Activated CD4-positive, alpha-beta T cell treated with anti-CD3 and anti-CD28 coated beads for 36 hours (primary cell): ENCODE results near the gene ADAMTSL3. TPM values are rescaled to one million over a fixed set of nuclear protein-coding genes. Genes with fewer than 3 reads are reported as not detected.
"Not testable (repeated sequence)": the region's sequence is repeated elsewhere in the genome, so short reads cannot be mapped to it uniquely, and the experiment has no call there.

Experiments used
- ATAC-seq: fragments of 200-7000 bp; cut with Tn5 transposase; one replicate; pipeline ENCODE4 v1.10.0; 2021; ENCODE audit warnings: mild to moderate bottlenecking, moderate library complexity
- CTCF ChIA-PET: fragments of 350-600 bp; sonication (Branson Sonifier 250); formaldehyde crosslinking; loops from one replicate; lab custom pipeline; 2021; ENCODE audit warnings: antibody characterized with exemption; lab: Charles Lee
- POLR2A ChIA-PET: fragments of 350-600 bp; sonication (Branson Sonifier 250); formaldehyde crosslinking; loops from one replicate; lab custom pipeline; 2021; ENCODE audit warnings: antibody characterized with exemption, inconsistent platforms; lab: Charles Lee
- DNase-seq: peaks from one replicate; pipeline ENCODE4 v3.0.0-alpha.2; 2020
- H3K27ac Mint-ChIP-seq: one replicate; pipeline ENCODE4 v1.8.0; 2021; ENCODE audit warnings: mixed read lengths
- H3K27me3 Mint-ChIP-seq: one replicate; pipeline ENCODE4 v1.8.0; 2021; ENCODE audit warnings: mixed read lengths
- H3K36me3 Mint-ChIP-seq: one replicate; pipeline ENCODE4 v1.8.0; 2021; ENCODE audit warnings: low read depth, mixed read lengths
- H3K4me1 Mint-ChIP-seq: one replicate; pipeline ENCODE4 v1.8.0; 2021; ENCODE audit warnings: mixed read lengths
- H3K4me3 Mint-ChIP-seq: one replicate; pipeline ENCODE4 v1.8.0; 2021; ENCODE audit warnings: mild to moderate bottlenecking, moderate library complexity, mixed read lengths
- H3K9me3 Mint-ChIP-seq: one replicate; pipeline ENCODE4 v1.8.0; 2021; ENCODE audit warnings: low read depth, mixed read lengths
- intact Hi-C, 2 experiments: fragments of 100-400 bp; cut with DNase I in 1 of 2; cut with micrococcal nuclease in 1 of 2; formaldehyde crosslinking; loops; one replicate each; pipeline versions ENCODE4 v1.14.2 to v1.15.1; 2022 to 2024; cut with DNase I, micrococcal nuclease
- total RNA-seq, 2 experiments: library from RNA; stranded (reverse); gene quantifications; one replicate each; pipeline ENCODE4 v1.2.3, GENCODE V29; 2021

The ADAMTSL3 gene
- total RNA-seq, 2 experiments from 2014 or later: not detected

GRCh38 chr15:83943043-83943442 is 289.1 kb downstream of the ADAMTSL3 start:
- DNase-seq (no peak), ATAC-seq (no peak)
- Mint-ChIP-seq H3K4me1 (no peaks in the 10 kb centered on the region), H3K36me3 (no peaks in the 10 kb centered on the region), H3K4me3 (no peak overlapping the region), H3K9me3 (no peaks in the 10 kb centered on the region), H3K27ac (no peak overlapping the region), H3K27me3 (peaks cover 3% of the 10 kb centered on the region)
- intact Hi-C loops: no loop called here
- CTCF ChIA-PET: no interaction called here
- POLR2A ChIA-PET: no interaction called here

DNA sequence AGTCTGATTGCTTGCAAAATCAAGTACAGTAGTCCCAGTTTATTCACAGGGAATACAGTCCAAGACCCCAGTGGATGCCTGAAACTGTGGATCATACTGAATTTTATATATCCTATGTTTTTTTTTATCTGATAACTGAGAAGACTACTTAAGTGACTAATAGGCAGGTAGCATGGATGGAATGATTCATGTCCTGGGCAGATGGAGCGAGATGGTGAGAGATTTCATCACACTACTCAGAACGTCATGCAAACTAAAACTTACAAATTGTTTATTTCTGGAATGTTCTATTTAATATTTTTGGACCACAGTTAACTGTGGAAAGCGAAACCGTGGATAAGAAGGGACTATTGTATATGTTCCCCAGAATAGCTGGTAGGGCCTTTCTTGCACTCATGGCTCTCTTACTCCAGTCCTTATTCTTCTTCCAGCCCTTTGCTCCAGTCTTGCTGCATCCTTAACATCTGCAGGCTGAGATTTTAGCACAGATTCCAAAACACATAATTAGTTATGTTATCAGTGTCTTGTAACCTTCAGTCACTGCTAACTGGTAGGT is 290.0 kb downstream of the ADAMTSL3 start:
- POLR2A ChIA-PET: no interaction called here
- H3K4me1 Mint-ChIP-seq: no peaks in the 10 kb centered on the region
- intact Hi-C loops: no loop called here
- H3K9me3 Mint-ChIP-seq: no peaks in the 10 kb centered on the region
- no peak for DNase-seq
- no peak for ATAC-seq
- no peaks in the 10 kb centered on the region for H3K36me3 Mint-ChIP-seq
- no peak overlapping the region for H3K4me3 Mint-ChIP-seq
- CTCF ChIA-PET: no interaction called here
- H3K27me3 Mint-ChIP-seq: peaks cover 3% of the 10 kb centered on the region
- H3K27ac Mint-ChIP-seq: no peak overlapping the region

DNA sequence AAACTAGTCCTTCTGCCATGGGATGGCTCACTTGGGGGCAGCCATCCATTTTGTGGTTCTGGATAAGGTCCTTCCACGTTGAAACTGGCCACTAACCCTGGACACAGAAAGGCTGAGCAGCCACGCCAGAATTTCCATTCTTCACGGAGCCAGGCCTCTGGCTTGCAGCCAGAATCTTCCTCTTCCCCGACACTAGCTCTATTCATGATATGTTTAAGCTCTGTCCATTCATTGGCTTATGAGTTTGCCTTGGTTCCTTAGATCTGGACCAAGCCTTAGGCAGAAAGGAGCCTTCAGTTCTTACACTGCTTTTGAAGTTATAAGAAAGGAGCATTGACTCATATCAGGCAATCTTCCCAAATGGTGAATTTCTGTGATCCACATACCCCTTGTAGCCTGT is 293.2 kb downstream of the ADAMTSL3 start:
- no peak for DNase-seq
- intact Hi-C loops: no loop called here
- no peak for ATAC-seq
- no peak overlapping the region for H3K4me3 Mint-ChIP-seq
- CTCF ChIA-PET: no interaction called here
- H3K4me1 Mint-ChIP-seq: no peaks in the 10 kb centered on the region
- H3K27me3 Mint-ChIP-seq: peaks cover 8% of the 10 kb centered on the region
- POLR2A ChIA-PET: no interaction called here
- no peaks in the 10 kb centered on the region for H3K9me3 Mint-ChIP-seq
- H3K36me3 Mint-ChIP-seq: no peaks in the 10 kb centered on the region
- H3K27ac Mint-ChIP-seq: no peak overlapping the region

GRCh38 chr15:83954506-83954905 is 300.6 kb downstream of the ADAMTSL3 start:
- DNase-seq: no peak
- no peaks in the 10 kb centered on the region for H3K9me3 Mint-ChIP-seq
- no peak overlapping the region for H3K4me3 Mint-ChIP-seq
- H3K27me3 Mint-ChIP-seq: peaks cover 8% of the 10 kb centered on the region
- ChIA-PET POLR2A (no interaction called here), CTCF (no interaction called here)
- H3K4me1 Mint-ChIP-seq: no peaks in the 10 kb centered on the region
- no peak for ATAC-seq
- no peaks in the 10 kb centered on the region for H3K36me3 Mint-ChIP-seq
- no peak overlapping the region for H3K27ac Mint-ChIP-seq
- intact Hi-C loops: no loop called here

DNA sequence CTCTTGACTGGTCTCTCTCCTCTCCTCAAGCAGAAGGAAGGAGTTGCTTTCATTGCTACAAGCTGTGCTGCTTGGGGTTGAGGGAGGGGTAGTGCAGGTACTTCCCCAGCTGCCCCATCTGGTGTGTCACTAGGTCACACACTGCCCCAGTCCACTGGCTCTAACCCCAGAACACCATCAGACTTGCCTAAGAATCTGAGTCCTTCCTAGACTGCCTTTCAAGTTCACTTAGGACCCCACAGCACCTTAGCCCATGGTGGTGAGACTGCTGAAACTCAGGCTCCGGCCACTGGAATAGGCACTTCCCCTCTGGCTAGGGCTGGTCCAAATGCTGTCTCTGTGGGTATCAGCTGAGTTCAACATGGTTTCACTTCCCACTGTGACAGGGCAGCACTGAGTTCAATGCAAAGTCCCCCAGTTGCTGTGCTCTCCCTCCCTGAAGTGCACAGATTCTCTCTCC is 301.9 kb downstream of the ADAMTSL3 start:
- DNase-seq (no peak), ATAC-seq (no peak)
- intact Hi-C loops: no loop called here
- Mint-ChIP-seq H3K36me3 (no peaks in the 10 kb centered on the region), H3K9me3 (no peaks in the 10 kb centered on the region), H3K4me1 (no peaks in the 10 kb centered on the region), H3K27me3 (peaks cover 8% of the 10 kb centered on the region), H3K4me3 (no peak overlapping the region), H3K27ac (no peak overlapping the region)
- CTCF ChIA-PET: no interaction called here
- POLR2A ChIA-PET: no interaction called here

DNA sequence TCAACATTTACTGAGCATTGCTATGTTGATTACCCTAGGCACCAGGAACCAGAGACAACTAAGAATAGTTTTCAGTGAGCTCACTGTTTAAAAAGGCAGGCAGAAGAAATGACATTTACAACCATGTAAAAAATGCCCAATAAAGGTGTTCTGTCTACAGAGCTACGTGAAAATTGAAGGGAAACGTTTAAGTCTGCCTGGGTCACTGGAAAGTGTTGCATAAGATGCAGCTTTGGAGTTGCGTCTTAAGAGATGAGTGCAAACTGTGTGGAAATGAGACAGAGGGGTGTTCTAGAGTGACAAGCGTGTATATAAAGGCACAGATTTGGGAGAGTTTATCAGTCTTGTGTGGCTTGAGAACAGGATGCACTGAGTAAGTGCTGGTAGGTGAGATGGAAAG is 303.0 kb downstream of the ADAMTSL3 start:
- no peak overlapping the region for H3K27ac Mint-ChIP-seq
- CTCF ChIA-PET: no interaction called here
- peaks cover 4% of the 10 kb centered on the region for H3K27me3 Mint-ChIP-seq
- no peaks in the 10 kb centered on the region for H3K4me1 Mint-ChIP-seq
- no peaks in the 10 kb centered on the region for H3K36me3 Mint-ChIP-seq
- DNase-seq (no peak), ATAC-seq (no peak)
- POLR2A ChIA-PET: no interaction called here
- intact Hi-C loops: no loop called here
- no peaks in the 10 kb centered on the region for H3K9me3 Mint-ChIP-seq
- H3K4me3 Mint-ChIP-seq: no peak overlapping the region

DNA sequence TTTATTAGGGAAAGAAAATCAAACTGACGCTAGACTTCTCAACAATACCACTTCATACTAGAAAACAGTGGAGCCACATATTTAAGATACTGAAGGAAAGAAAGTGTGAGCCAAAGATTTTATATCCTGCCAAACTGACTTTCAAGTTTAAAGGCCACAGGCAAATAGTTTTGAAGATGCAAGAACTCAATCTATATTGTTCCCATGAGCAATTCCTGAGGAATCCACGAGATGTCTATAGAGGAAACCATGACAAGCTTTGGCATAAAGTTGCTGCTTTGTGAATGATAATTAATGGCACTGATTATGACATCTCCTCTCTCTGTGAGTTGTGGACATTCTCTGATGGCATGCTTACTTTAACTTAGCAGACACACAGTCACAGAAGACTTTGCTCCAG is 305.6 kb downstream of the ADAMTSL3 start:
- ChIA-PET CTCF (interaction anchor here (0.7 kb wide), 1 partner anchor 194 kb away, joined by 3 read pairs; no protein-coding TSS in a partner anchor), POLR2A (no interaction called here)
- H3K27ac Mint-ChIP-seq: no peak overlapping the region
- H3K9me3 Mint-ChIP-seq: peaks cover 3% of the 10 kb centered on the region
- no peaks in the 10 kb centered on the region for H3K4me1 Mint-ChIP-seq
- no peaks in the 10 kb centered on the region for H3K36me3 Mint-ChIP-seq
- ATAC-seq: no peak
- DNase-seq: no peak
- H3K27me3 Mint-ChIP-seq: peaks cover 2% of the 10 kb centered on the region
- intact Hi-C loops: no loop called here
- H3K4me3 Mint-ChIP-seq: no peak overlapping the region

DNA sequence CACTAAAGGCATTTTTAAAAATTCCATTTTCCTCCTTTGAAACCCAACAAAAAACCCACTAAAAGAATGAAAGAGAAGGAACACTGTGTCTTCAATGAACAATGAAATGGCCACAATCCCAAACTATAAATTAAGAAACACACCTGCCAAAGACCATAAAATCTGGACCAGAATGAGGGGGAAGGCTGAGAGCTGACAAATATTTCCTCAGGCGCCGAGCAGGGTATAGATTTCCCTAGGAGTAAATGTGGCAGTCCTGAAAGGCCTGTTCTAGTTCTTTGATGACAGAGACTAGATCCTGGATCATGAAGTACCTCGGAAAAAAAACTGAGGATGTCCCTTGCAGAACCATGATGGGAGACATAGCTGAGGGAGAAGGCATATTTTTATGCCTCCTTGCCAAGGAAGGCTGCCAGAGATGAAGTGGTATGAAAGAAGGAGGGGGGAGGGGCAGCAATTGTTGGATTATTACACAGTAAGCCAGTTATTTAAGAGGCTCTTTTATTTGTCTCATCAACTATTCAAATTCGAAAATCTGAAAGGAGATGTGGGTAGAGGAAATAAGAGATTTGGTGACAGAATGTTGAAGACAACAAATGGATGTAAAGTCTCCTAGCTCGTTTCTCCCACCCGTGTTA is 306.4 kb downstream of the ADAMTSL3 start:
- H3K27me3 Mint-ChIP-seq: peaks cover 2% of the 10 kb centered on the region
- DNase-seq (no peak), ATAC-seq (no peak)
- ChIA-PET POLR2A (no interaction called here), CTCF (interaction anchor here (0.7 kb wide), 1 partner anchor 195 kb away, joined by 3 read pairs; no protein-coding TSS in a partner anchor)
- intact Hi-C loops: no loop called here
- H3K9me3 Mint-ChIP-seq: peaks cover 7% of the 10 kb centered on the region
- no peak overlapping the region for H3K27ac Mint-ChIP-seq
- no peak overlapping the region for H3K4me3 Mint-ChIP-seq
- H3K36me3 Mint-ChIP-seq: no peaks in the 10 kb centered on the region
- H3K4me1 Mint-ChIP-seq: no peaks in the 10 kb centered on the region

DNA sequence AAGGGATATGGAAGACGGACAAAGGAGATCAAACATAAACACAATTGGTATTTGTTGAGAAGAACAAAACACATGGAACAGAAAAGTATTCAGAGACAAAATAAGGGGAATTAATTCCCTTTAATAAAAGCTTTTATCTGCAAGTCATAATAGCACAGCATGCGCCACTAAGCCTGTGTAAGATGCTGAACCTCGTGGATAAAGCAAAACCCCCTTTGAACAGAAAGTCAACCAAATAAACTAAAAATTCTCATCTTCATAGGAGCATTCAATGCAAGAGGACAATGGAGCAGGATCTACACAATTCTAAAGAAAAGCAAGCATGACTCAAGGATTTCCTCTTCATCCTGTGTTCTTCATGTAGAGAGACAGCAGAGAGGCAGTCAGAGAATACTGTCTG is 307.4 kb downstream of the ADAMTSL3 start:
- Mint-ChIP-seq H3K27me3 (peaks cover 2% of the 10 kb centered on the region), H3K4me3 (no peak overlapping the region), H3K36me3 (no peaks in the 10 kb centered on the region), H3K9me3 (peaks cover 10% of the 10 kb centered on the region), H3K27ac (no peak overlapping the region), H3K4me1 (no peaks in the 10 kb centered on the region)
- ATAC-seq (no peak), DNase-seq (no peak)
- ChIA-PET CTCF (interaction anchor here (0.7 kb wide), 1 partner anchor 1344 kb away, joined by 3 read pairs; no protein-coding TSS in a partner anchor), POLR2A (no interaction called here)
- intact Hi-C loops: no loop called here

GRCh38 chr15:83964967-83965366 is 311.0 kb downstream of the ADAMTSL3 start:
- CTCF ChIA-PET, H3K27ac Mint-ChIP-seq, ATAC-seq, DNase-seq, H3K4me1 Mint-ChIP-seq, H3K4me3 Mint-ChIP-seq, H3K36me3 Mint-ChIP-seq, intact Hi-C loops, POLR2A ChIA-PET, H3K27me3 Mint-ChIP-seq: not testable (repeated sequence)
- peaks cover 12% of the 10 kb centered on the region for H3K9me3 Mint-ChIP-seq

DNA sequence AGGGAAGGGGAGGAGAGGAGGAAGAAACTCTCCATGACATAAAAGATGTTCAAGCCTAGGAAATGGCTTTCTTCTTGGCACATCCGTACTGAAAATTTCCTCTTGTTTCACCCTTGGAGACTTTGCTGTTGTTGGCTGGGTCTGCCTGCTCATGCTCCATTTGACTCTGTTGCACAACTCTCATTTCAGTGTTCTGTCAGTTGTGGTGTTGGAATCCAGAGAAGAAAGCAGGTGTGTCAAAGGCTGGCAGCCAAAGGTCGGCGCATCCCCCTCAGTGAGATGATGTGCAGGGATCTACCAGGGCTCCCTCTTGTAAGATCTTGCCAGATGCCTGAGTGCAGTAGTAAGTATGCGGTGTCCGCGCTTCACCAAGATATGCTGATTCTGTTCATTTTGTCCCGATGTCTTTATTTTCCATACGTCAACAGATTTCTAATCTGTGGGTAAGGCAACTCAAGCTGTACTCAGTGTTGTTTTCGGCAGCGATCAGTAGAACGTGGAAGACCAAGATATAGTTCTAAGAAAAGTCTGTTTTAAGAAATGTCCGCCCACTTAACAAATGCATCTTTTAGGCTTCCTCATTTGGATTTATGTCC is 316.5 kb downstream of the ADAMTSL3 start:
- no peak overlapping the region for H3K27ac Mint-ChIP-seq
- H3K9me3 Mint-ChIP-seq: peaks cover 9% of the 10 kb centered on the region
- H3K4me1 Mint-ChIP-seq: no peaks in the 10 kb centered on the region
- no peaks in the 10 kb centered on the region for H3K36me3 Mint-ChIP-seq
- CTCF ChIA-PET: no interaction called here
- peaks cover 3% of the 10 kb centered on the region for H3K27me3 Mint-ChIP-seq
- DNase-seq (no peak), ATAC-seq (no peak)
- POLR2A ChIA-PET: no interaction called here
- intact Hi-C loops: no loop called here
- no peak overlapping the region for H3K4me3 Mint-ChIP-seq

DNA sequence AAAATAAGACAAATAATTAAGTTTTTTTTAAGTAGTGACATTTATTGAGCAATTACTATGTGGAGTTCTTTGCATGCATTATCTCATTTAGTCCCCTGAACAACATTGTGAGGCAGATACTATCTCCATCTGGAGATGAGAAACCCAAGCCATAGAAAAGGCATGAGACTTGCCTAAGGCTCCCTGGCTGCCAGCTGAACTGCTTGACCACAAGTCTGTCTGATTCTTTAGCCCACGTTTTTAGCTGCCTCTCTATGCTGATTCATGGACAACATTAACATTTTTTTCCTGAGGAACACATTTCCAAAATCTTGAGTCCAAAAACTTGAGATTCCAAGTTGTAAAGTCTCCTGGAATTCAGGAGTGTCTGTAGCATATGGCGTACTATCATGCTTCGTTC is 318.1 kb downstream of the ADAMTSL3 start:
- Mint-ChIP-seq H3K27ac (no peak overlapping the region), H3K4me3 (no peak overlapping the region), H3K27me3 (peaks cover 7% of the 10 kb centered on the region), H3K36me3 (no peaks in the 10 kb centered on the region), H3K9me3 (peaks cover 7% of the 10 kb centered on the region), H3K4me1 (no peaks in the 10 kb centered on the region)
- DNase-seq (no peak), ATAC-seq (no peak)
- POLR2A ChIA-PET: no interaction called here
- CTCF ChIA-PET: no interaction called here
- intact Hi-C loops: no loop called here
